SU-DHL-6 (cell line): ENCODE measurements around the gene CBLB.

Experiments used
- CTCF ChIP-seq: fragments of 200-600 bp; sonication (generic); IDR thresholded peaks from one replicate; pipeline ENCODE4 v1.5.1; 2017; ENCODE audit warnings: antibody characterized with exemption, mild to moderate bottlenecking, low read length, moderate library complexity; ENCODE audit not compliant: insufficient read depth, poor library complexity, severe bottlenecking
- EZH2phosphoT487 ChIP-seq: fragments of 200-600 bp; sonication (generic), shearing (Covaris generic); conservative IDR thresholded peaks from 2 replicates; pipeline ENCODE4 v1.6.1; 2018; ENCODE audit warnings: mild to moderate bottlenecking, antibody characterized with exemption, low read length, moderate library complexity, mixed read lengths

- TF ChIP-seq EZH2phosphoT487 (no peak), CTCF (no peak)
Measured at GRCh38 chr3:105816833-105817232, 52.0 kb downstream of the CBLB start.
